Activated CD8-positive, alpha-beta memory T cell treated with anti-CD3 and anti-CD28 coated beads, Interleukin-2, amount 10 ng/mL, durations not matched to agents 7 days and 5 days (primary cell): ENCODE measurements around the gene SMPD1. TPM values are rescaled to one million over a fixed set of nuclear protein-coding genes. Genes with fewer than 3 reads are reported as not detected.

ENCODE experiments used
- ATAC-seq: fragments of 150-1000 bp; cut with Tn5 transposase; one replicate; pipeline ENCODE4 v1.10.0; 2021; ENCODE audit warnings: moderate library complexity
- CTCF ChIA-PET: fragments of 350-600 bp; sonication (Branson Sonifier 250); formaldehyde crosslinking; loops from one replicate; lab custom pipeline; 2021; ENCODE audit warnings: antibody characterized with exemption; lab: Charles Lee
- DNase-seq: peaks from one replicate; pipeline ENCODE4 v3.0.0-alpha.2; 2020
- H3K27ac Mint-ChIP-seq: one replicate; pipeline ENCODE4 v1.8.0; 2021; ENCODE audit warnings: mild to moderate bottlenecking, mixed read lengths
- H3K27me3 Mint-ChIP-seq: one replicate; pipeline ENCODE4 v1.8.0; 2021; ENCODE audit warnings: mixed read lengths
- H3K36me3 Mint-ChIP-seq: one replicate; pipeline ENCODE4 v1.8.0; 2021; ENCODE audit warnings: mild to moderate bottlenecking, mixed read lengths
- H3K4me1 Mint-ChIP-seq: one replicate; pipeline ENCODE4 v1.8.0; 2021; ENCODE audit warnings: mixed read lengths
- H3K4me3 Mint-ChIP-seq: one replicate; pipeline ENCODE4 v1.8.0; 2021; ENCODE audit warnings: mild to moderate bottlenecking, moderate library complexity, mixed read lengths
- H3K9me3 Mint-ChIP-seq: one replicate; pipeline ENCODE4 v1.8.0; 2022; ENCODE audit warnings: low read depth, mixed read lengths
- total RNA-seq, 2 experiments: library from RNA; stranded (reverse); gene quantifications; one replicate each; pipeline ENCODE4 v1.2.3, GENCODE V29; 2021

Gene SMPD1
- 10 to 100 TPM; 38.9 to 41.9 TPM for total RNA-seq

GRCh38 chr11:6389905-6390717, at the start of gene SMPD1:
Gene SMPD1 (plus strand): TSS chr11:6390474. CDS start chr11:6390599, 125 bp downstream.
- CTCF ChIA-PET: interaction anchor here (0.7 to 21.6 kb wide), 8 partner anchors 9 to 293 kb away, joined by 3 to 571 read pairs (median 8); partner anchors contain the start of genes ARFIP2, HPX, MRPL17 and TIMM10B
- Mint-ChIP-seq H3K36me3 (peaks cover 9% of the 10 kb centered on the region), H3K27me3 (no peaks in the 10 kb centered on the region), H3K9me3 (no peaks in the 10 kb centered on the region), H3K27ac (peak within 1 kb of the TSS; percentile 94), H3K4me3 (peak within 1 kb of the TSS; percentile 91), H3K4me1 (peaks cover 38% of the 10 kb centered on the region)
- DNase-seq: peak; percentile 97
- peak; percentile 92 for ATAC-seq

GRCh38 chr11:6345366-6345765, 44.9 kb upstream of the SMPD1 start:
- no peak overlapping the region for H3K4me3 Mint-ChIP-seq
- no peak overlapping the region for H3K27ac Mint-ChIP-seq
- peaks cover 5% of the 10 kb centered on the region for H3K27me3 Mint-ChIP-seq
- no peaks in the 10 kb centered on the region for H3K4me1 Mint-ChIP-seq
- H3K9me3 Mint-ChIP-seq: no peaks in the 10 kb centered on the region
- DNase-seq: no peak
- no peak for ATAC-seq
- H3K36me3 Mint-ChIP-seq: no peaks in the 10 kb centered on the region
- CTCF ChIA-PET: interaction anchor here (1.4 kb wide), 2 partner anchors 8 to 47 kb away, joined by 3 to 6 read pairs; no protein-coding TSS in a partner anchor

- DNase-seq: no peak
- no peaks in the 10 kb centered on the region for H3K9me3 Mint-ChIP-seq
- CTCF ChIA-PET: interaction anchor here (0.7 to 7.2 kb wide), 4 partner anchors 8 to 421 kb away, joined by 3 to 75 read pairs (median 31); no protein-coding TSS in a partner anchor
- ATAC-seq: no peak
- no peak overlapping the region for H3K27ac Mint-ChIP-seq
- no peaks in the 10 kb centered on the region for H3K36me3 Mint-ChIP-seq
- H3K27me3 Mint-ChIP-seq: peaks cover 4% of the 10 kb centered on the region
- peaks cover 6% of the 10 kb centered on the region for H3K4me1 Mint-ChIP-seq
- H3K4me3 Mint-ChIP-seq: no peak overlapping the region
Observed at GRCh38 chr11:6350043-6350442, 40.2 kb upstream of the SMPD1 start.

GRCh38 chr11:6350486-6350885, 39.8 kb upstream of the SMPD1 start:
- CTCF ChIA-PET: interaction anchor here (1.7 to 7.2 kb wide), 3 partner anchors 8 to 99 kb away, joined by 5 to 75 read pairs (median 57); no protein-coding TSS in a partner anchor
- no peaks in the 10 kb centered on the region for H3K27me3 Mint-ChIP-seq
- ATAC-seq (no peak), DNase-seq (no peak)
- no peaks in the 10 kb centered on the region for H3K36me3 Mint-ChIP-seq
- peaks cover 6% of the 10 kb centered on the region for H3K4me1 Mint-ChIP-seq
- no peaks in the 10 kb centered on the region for H3K9me3 Mint-ChIP-seq
- H3K4me3 Mint-ChIP-seq: no peak overlapping the region
- H3K27ac Mint-ChIP-seq: no peak overlapping the region

- peaks cover 9% of the 10 kb centered on the region for H3K4me1 Mint-ChIP-seq
Observed at GRCh38 chr11:6351782-6352382, 38.4 kb upstream of the SMPD1 start.

GRCh38 chr11:6353367-6353987, 36.8 kb upstream of the SMPD1 start:
- DNase-seq (peak; percentile 70), ATAC-seq (peak; percentile 78)
- CTCF ChIA-PET: interaction anchor here (0.6 to 7.2 kb wide), 34 partner anchors 9 to 753 kb away, joined by 3 to 75 read pairs (median 5); partner anchors contain the start of genes CAVIN3 and FHIP1B
- H3K9me3 Mint-ChIP-seq: no peaks in the 10 kb centered on the region
- H3K27me3 Mint-ChIP-seq: no peaks in the 10 kb centered on the region
- H3K4me1 Mint-ChIP-seq: peaks cover 10% of the 10 kb centered on the region
- H3K36me3 Mint-ChIP-seq: no peaks in the 10 kb centered on the region
- H3K27ac Mint-ChIP-seq: no peak overlapping the region
- no peak overlapping the region for H3K4me3 Mint-ChIP-seq

More at GRCh38 chr11:6351782-6352382, 38.4 kb upstream of the SMPD1 start:
- ATAC-seq (peak; percentile 72), DNase-seq (peak; percentile 45)
- no peaks in the 10 kb centered on the region for H3K27me3 Mint-ChIP-seq
- CTCF ChIA-PET: interaction anchor here (1.0 to 7.2 kb wide), 12 partner anchors 10 to 101 kb away, joined by 5 to 75 read pairs (median 6); partner anchors contain the start of gene CAVIN3
- no peaks in the 10 kb centered on the region for H3K9me3 Mint-ChIP-seq
- no peak overlapping the region for H3K27ac Mint-ChIP-seq
- no peak overlapping the region for H3K4me3 Mint-ChIP-seq
- H3K36me3 Mint-ChIP-seq: no peaks in the 10 kb centered on the region

- CTCF ChIA-PET: interaction anchor here (0.8 to 7.2 kb wide), 20 partner anchors 8 to 754 kb away, joined by 3 to 75 read pairs (median 6); partner anchors contain the start of gene CAVIN3
- no peak for ATAC-seq
- no peaks in the 10 kb centered on the region for H3K36me3 Mint-ChIP-seq
- no peak overlapping the region for H3K4me3 Mint-ChIP-seq
- H3K27ac Mint-ChIP-seq: no peak overlapping the region
- no peaks in the 10 kb centered on the region for H3K27me3 Mint-ChIP-seq
- H3K4me1 Mint-ChIP-seq: peaks cover 10% of the 10 kb centered on the region
- no peaks in the 10 kb centered on the region for H3K9me3 Mint-ChIP-seq
- no peak for DNase-seq
Observed at GRCh38 chr11:6354651-6355485, 35.4 kb upstream of the SMPD1 start.

GRCh38 chr11:6356503-6357055, 33.7 kb upstream of the SMPD1 start:
- no peak for ATAC-seq
- Mint-ChIP-seq H3K9me3 (no peaks in the 10 kb centered on the region), H3K27me3 (no peaks in the 10 kb centered on the region), H3K4me3 (no peak overlapping the region), H3K27ac (no peak overlapping the region), H3K4me1 (peaks cover 10% of the 10 kb centered on the region), H3K36me3 (no peaks in the 10 kb centered on the region)
- DNase-seq: no peak
- CTCF ChIA-PET: interaction anchor here (0.9 to 8.7 kb wide), 4 partner anchors 19 to 105 kb away, joined by 3 to 95 read pairs (median 4); no protein-coding TSS in a partner anchor

- no peak overlapping the region for H3K27ac Mint-ChIP-seq
- H3K9me3 Mint-ChIP-seq: no peaks in the 10 kb centered on the region
- ATAC-seq: peak; percentile 41
- no peak for DNase-seq
- H3K36me3 Mint-ChIP-seq: no peaks in the 10 kb centered on the region
- peaks cover 5% of the 10 kb centered on the region for H3K4me1 Mint-ChIP-seq
- CTCF ChIA-PET: interaction anchor here (0.9 to 8.7 kb wide), 3 partner anchors 18 to 106 kb away, joined by 4 to 95 read pairs (median 4); no protein-coding TSS in a partner anchor
- no peak overlapping the region for H3K4me3 Mint-ChIP-seq
- no peaks in the 10 kb centered on the region for H3K27me3 Mint-ChIP-seq
Observed at GRCh38 chr11:6357222-6357621, 33.1 kb upstream of the SMPD1 start.

GRCh38 chr11:6360183-6360582, 30.1 kb upstream of the SMPD1 start:
- no peaks in the 10 kb centered on the region for H3K36me3 Mint-ChIP-seq
- no peak overlapping the region for H3K4me3 Mint-ChIP-seq
- H3K27ac Mint-ChIP-seq: no peak overlapping the region
- no peaks in the 10 kb centered on the region for H3K27me3 Mint-ChIP-seq
- CTCF ChIA-PET: interaction anchor here (1.9 to 8.7 kb wide), 3 partner anchors 15 to 109 kb away, joined by 7 to 95 read pairs (median 40); no protein-coding TSS in a partner anchor
- DNase-seq: no peak
- ATAC-seq: no peak
- peaks cover 5% of the 10 kb centered on the region for H3K4me1 Mint-ChIP-seq
- H3K9me3 Mint-ChIP-seq: no peaks in the 10 kb centered on the region

- no peak overlapping the region for H3K4me3 Mint-ChIP-seq
- H3K27ac Mint-ChIP-seq: no peak overlapping the region
- DNase-seq (no peak), ATAC-seq (no peak)
- H3K36me3 Mint-ChIP-seq: no peaks in the 10 kb centered on the region
- H3K27me3 Mint-ChIP-seq: no peaks in the 10 kb centered on the region
- H3K4me1 Mint-ChIP-seq: no peaks in the 10 kb centered on the region
- CTCF ChIA-PET: interaction anchor here (0.5 to 8.7 kb wide), 45 partner anchors 10 to 738 kb away, joined by 3 to 95 read pairs (median 4); partner anchors contain the start of genes CAVIN3, FHIP1B, SMPD1 and TRIM34
- no peaks in the 10 kb centered on the region for H3K9me3 Mint-ChIP-seq
Observed at GRCh38 chr11:6362185-6362872, 27.9 kb upstream of the SMPD1 start.
